Vagina (tissue), 2 donors: ENCODE data around the gene SLC35D2. TPM values are rescaled to one million over a fixed set of nuclear protein-coding genes. Genes with fewer than 3 reads are reported as not detected.
A peak's percentile ranks its signal among the peaks of the same experiment; 100 is the strongest.
"Not testable (repeated sequence)": the region's sequence is repeated elsewhere in the genome, so short reads cannot be mapped to it uniquely, and the experiment has no call there.

Source experiments
- DNase-seq, 2 donors: peaks; one replicate each; pipeline ENCODE4 v3.0.0-alpha.2; 2017; ENCODE audit errors: extremely low spot score in 2 of 2
- H3K27ac ChIP-seq: fragments of 200-600 bp; sonication (generic); one replicate; pipeline ENCODE4 v1.5.1; 2019
- H3K27me3 ChIP-seq: fragments of 200-600 bp; sonication (generic); one replicate; pipeline ENCODE4 v1.5.1; 2019
- H3K36me3 ChIP-seq, 2 donors: fragments of 200-600 bp; sonication (generic); one replicate each; pipeline ENCODE4 v1.5.1; 2017 to 2019
- H3K4me1 ChIP-seq: fragments of 200-600 bp; sonication (generic); one replicate; pipeline ENCODE4 v1.5.1; 2019
- H3K4me3 ChIP-seq, 2 donors: fragments of 200-600 bp; sonication (generic); 1 replicate in 1 of 2; 2 replicates in 1 of 2; pipeline ENCODE4 v1.5.1; 2016 to 2019
- H3K9me3 ChIP-seq: fragments of 200-600 bp; sonication (generic); one replicate; pipeline ENCODE4 v1.5.1; 2019
- CTCF ChIP-seq, 3 experiments: fragments of 450-650 bp in 2 of 3; fragments of 200-600 bp in 1 of 3; sonication (generic) in 1 of 3; IDR thresholded peaks; one replicate each; pipeline ENCODE4 v1.5.1; 2017 to 2019; ENCODE audit warnings: antibody characterized with exemption in 3 of 3, mild to moderate bottlenecking in 2 of 3, moderate library complexity in 2 of 3
- POLR2A ChIP-seq, 2 donors: fragments of 450-650 bp; IDR thresholded peaks; one replicate each; pipeline ENCODE4 v1.6.1; 2017; ENCODE audit warnings: antibody characterized with exemption in 2 of 2, mild to moderate bottlenecking in 2 of 2, moderate library complexity in 2 of 2
- POLR2AphosphoS5 ChIP-seq, 2 donors: sonication (generic); formaldehyde crosslinking; IDR thresholded peaks; one replicate each; pipeline ENCODE4 v1.9.0; 2017; ENCODE audit warnings: antibody characterized with exemption in 2 of 2, mild to moderate bottlenecking in 2 of 2, low read depth in 1 of 2; ENCODE audit not compliant: insufficient read depth in 1 of 2
- intact Hi-C: fragments of 100-400 bp; cut with DNase I; formaldehyde crosslinking; loops from one replicate; pipeline ENCODE4 v1.15.1; 2023
- total RNA-seq: library from RNA; depleted of rRNA; stranded (reverse); fragments of >200 nt; gene quantifications from one replicate; pipeline ENCODE4 v1.2.3, GENCODE V29; 2016

SLC35D2 gene
- total RNA-seq, 1 donor from 2014 or later: 17.9 TPM

- intact Hi-C loops: no loop called here
- Histone ChIP-seq H3K36me3 (no peaks in the 10 kb centered on the region), H3K4me3 (no peak overlapping the region), H3K27me3 (no peaks in the 10 kb centered on the region), H3K27ac (no peak overlapping the region), H3K4me1 (no peaks in the 10 kb centered on the region), H3K9me3 (no peaks in the 10 kb centered on the region)
- DNase-seq: no peak
- no peak for TF ChIP-seq POLR2A (IDR thresholded peaks at IDR 0.05)
- no peak for TF ChIP-seq CTCF (IDR thresholded peaks at IDR 0.05)
- TF ChIP-seq POLR2AphosphoS5 (IDR thresholded peaks at IDR 0.05; ENCODE audit: insufficient read depth in 1 of 2, low read depth in 1 of 2): no peak
Measured at GRCh38 chr9:96320749-96321280, 62.7 kb downstream of the SLC35D2 start.

GRCh38 chr9:96318921-96319565, 64.5 kb downstream of the SLC35D2 start:
- no peak for TF ChIP-seq POLR2A (IDR thresholded peaks at IDR 0.05)
- no peak for DNase-seq
- no peaks in the 10 kb centered on the region for H3K27me3 ChIP-seq
- no peak overlapping the region for H3K27ac ChIP-seq
- intact Hi-C loops: loop anchor here (10.0 kb wide), 1 partner anchor 84 kb away; no protein-coding TSS in a partner anchor
- H3K4me1 ChIP-seq: no peaks in the 10 kb centered on the region
- no peaks in the 10 kb centered on the region for H3K36me3 ChIP-seq
- no peak overlapping the region for H3K4me3 ChIP-seq
- H3K9me3 ChIP-seq: no peaks in the 10 kb centered on the region

- intact Hi-C loops: loop anchor here (10.0 kb wide), 1 partner anchor 83 kb away; no protein-coding TSS in a partner anchor
- no peaks in the 10 kb centered on the region for H3K36me3 ChIP-seq
Measured at GRCh38 chr9:96317335-96317980, 66.1 kb downstream of the SLC35D2 start.

GRCh38 chr9:96309850-96310249, 73.7 kb downstream of the SLC35D2 start:
- intact Hi-C loops: loop anchor here (10.0 kb wide), 1 partner anchor 75 kb away; no protein-coding TSS in a partner anchor
- H3K36me3 ChIP-seq: no peaks in the 10 kb centered on the region
- no peak overlapping the region for H3K27ac ChIP-seq
- H3K4me1 ChIP-seq: no peaks in the 10 kb centered on the region
- DNase-seq: no peak
- H3K4me3 ChIP-seq: no peak overlapping the region
- H3K9me3 ChIP-seq: no peaks in the 10 kb centered on the region
- TF ChIP-seq CTCF (IDR thresholded peaks at IDR 0.05) (no peak), POLR2AphosphoS5 (IDR thresholded peaks at IDR 0.05; ENCODE audit: insufficient read depth in 1 of 2, low read depth in 1 of 2) (no peak), POLR2A (IDR thresholded peaks at IDR 0.05) (no peak)
- no peaks in the 10 kb centered on the region for H3K27me3 ChIP-seq

More at GRCh38 chr9:96317335-96317980, 66.1 kb downstream of the SLC35D2 start:
- Histone ChIP-seq H3K27ac (no peak overlapping the region), H3K27me3 (no peaks in the 10 kb centered on the region), H3K9me3 (no peaks in the 10 kb centered on the region), H3K4me1 (no peaks in the 10 kb centered on the region), H3K4me3 (no peak overlapping the region)
- no peak for DNase-seq
- peak; percentile 47 to 79 (median 77) for TF ChIP-seq CTCF (IDR thresholded peaks at IDR 0.05)
- TF ChIP-seq POLR2AphosphoS5 (IDR thresholded peaks at IDR 0.05; ENCODE audit: insufficient read depth in 1 of 2, low read depth in 1 of 2): peak in 1 of 2 donors; percentile 22
- TF ChIP-seq POLR2A (IDR thresholded peaks at IDR 0.05): no peak

- H3K9me3 ChIP-seq, H3K4me1 ChIP-seq, DNase-seq, H3K4me3 ChIP-seq, intact Hi-C loops, H3K36me3 ChIP-seq, H3K27me3 ChIP-seq, H3K27ac ChIP-seq: not testable (repeated sequence)
Measured at GRCh38 chr9:96306958-96307357, 76.6 kb downstream of the SLC35D2 start.

GRCh38 chr9:96305171-96305570, 78.3 kb downstream of the SLC35D2 start:
- Histone ChIP-seq H3K27me3 (no peaks in the 10 kb centered on the region), H3K9me3 (no peaks in the 10 kb centered on the region), H3K36me3 (no peaks in the 10 kb centered on the region), H3K4me1 (no peaks in the 10 kb centered on the region), H3K27ac (no peak overlapping the region), H3K4me3 (no peak overlapping the region)
- no peak for DNase-seq
- TF ChIP-seq POLR2A (IDR thresholded peaks at IDR 0.05) (no peak), POLR2AphosphoS5 (IDR thresholded peaks at IDR 0.05; ENCODE audit: insufficient read depth in 1 of 2, low read depth in 1 of 2) (no peak), CTCF (IDR thresholded peaks at IDR 0.05) (no peak)
- intact Hi-C loops: no loop called here
